ENCODE measurements around the gene SYDE1. TPM values are rescaled to one million over a fixed set of nuclear protein-coding genes. Genes with fewer than 3 reads are reported as not detected.

SYDE1 gene
- total RNA-seq, 4 donors from 2014 or later: 10.9 to 35.2 (median 18.0) TPM

- no peak for TF ChIP-seq CTCF (IDR thresholded peaks at IDR 0.05; ENCODE audit: low read depth)
Observed at GRCh38 chr19:15118248-15118647, 11.0 kb downstream of the SYDE1 start.

DNA sequence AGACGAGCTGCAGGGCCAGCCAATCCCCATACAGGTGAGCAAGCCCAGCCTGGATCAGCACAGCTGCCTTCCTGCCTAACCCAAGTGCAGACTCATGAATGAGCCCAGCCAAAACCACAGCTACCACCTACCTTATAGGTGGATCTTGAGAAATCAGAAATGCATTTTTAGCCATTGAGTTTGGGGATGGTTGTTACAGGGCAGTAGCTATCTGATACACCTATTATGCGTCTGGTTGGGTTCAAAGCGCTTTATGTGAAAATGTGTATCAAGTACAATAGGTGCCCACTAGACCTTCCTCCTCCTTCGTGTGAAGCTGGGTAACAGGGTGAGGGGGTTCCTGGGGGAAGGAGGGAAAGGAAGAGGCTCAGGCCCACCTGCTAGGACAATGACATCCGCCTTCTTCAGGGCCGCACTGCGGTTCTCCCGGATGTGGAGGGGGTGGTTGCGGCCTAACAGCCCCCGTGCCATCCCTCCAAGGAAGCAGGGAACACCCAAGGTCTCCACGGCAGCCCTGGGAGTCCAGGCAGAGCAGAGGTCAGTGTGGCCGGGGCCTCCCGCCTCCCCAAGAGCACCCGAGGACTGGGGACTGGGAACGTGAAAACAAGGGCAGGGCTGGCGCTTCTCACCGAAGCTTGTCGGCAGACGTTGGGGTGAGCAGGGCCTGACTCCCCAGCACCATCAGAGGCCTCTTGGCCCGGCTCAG is 11.7 kb downstream of the SYDE1 start:
- TF ChIP-seq CTCF (IDR thresholded peaks at IDR 0.05; ENCODE audit: low read depth): no peak

GRCh38 chr19:15120135-15121026 is 13.2 kb downstream of the SYDE1 start:
- no peak for TF ChIP-seq CTCF (IDR thresholded peaks at IDR 0.05; ENCODE audit: low read depth)

- TF ChIP-seq CTCF (IDR thresholded peaks at IDR 0.05; ENCODE audit: low read depth): no peak
Observed at GRCh38 chr19:15122331-15123030, 15.3 kb downstream of the SYDE1 start.

DNA sequence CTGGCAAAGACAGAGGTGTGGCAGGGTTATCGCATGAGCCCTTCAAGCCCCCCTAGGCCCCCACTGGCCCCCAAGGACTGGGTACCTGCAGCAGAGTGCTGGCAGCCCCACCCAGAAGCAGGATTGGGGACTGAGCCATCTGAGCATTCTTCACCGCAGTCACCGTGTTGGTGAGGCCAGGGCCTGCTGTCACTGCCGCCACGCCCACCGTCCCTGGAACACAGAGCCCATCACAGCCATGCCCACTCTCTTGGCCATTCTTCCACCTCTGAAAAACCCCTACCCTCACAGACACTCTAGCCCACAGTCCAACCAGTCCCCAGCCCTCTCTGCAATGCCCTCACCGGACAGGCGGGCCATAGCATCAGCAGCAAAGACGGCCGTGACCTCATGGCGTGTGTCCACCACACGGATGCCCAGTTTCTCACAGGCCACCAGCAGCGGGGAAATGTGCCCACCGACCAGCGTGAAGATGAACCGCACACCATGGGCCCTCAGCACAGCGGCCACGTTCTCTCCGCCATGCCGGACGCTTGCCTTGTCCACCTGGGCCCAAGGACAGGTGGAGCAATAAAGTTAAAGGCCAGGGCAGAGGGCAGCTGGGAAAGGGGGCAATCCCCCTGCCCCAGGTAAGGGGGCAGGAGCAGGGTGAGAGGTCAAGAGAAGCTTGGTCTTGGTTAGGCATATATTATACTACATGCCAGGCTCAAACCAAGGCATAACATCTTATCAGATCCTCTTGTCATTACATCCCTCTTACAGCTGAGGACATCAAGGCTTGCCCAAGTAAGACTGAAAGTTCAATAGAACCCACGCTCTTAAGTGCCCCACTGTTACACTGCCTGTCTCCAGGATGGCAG is 16.1 kb downstream of the SYDE1 start:
- TF ChIP-seq CTCF (IDR thresholded peaks at IDR 0.05; ENCODE audit: low read depth): no peak

- no peak for TF ChIP-seq CTCF (IDR thresholded peaks at IDR 0.05; ENCODE audit: low read depth)
Observed at GRCh38 chr19:15123900-15124299, 16.7 kb downstream of the SYDE1 start.

All from subcutaneous adipose tissue (tissue), 4 donors.